Stomach smooth muscle (tissue), 2 donors: ENCODE results near the gene PRMT3.

ENCODE experiments used
- H3K27ac ChIP-seq: one replicate; pipeline ENCODE4 v1.7.0; 2013; ENCODE audit warnings: mild to moderate bottlenecking, low read length, inconsistent platforms
- H3K27me3 ChIP-seq, 2 donors: one replicate each; pipeline ENCODE4 v1.7.0; 2013; ENCODE audit warnings: low read length in 2 of 2; ENCODE audit not compliant: insufficient read depth in 2 of 2, control insufficient read depth in 1 of 2
- H3K36me3 ChIP-seq, 2 donors: one replicate each; pipeline ENCODE4 v1.7.0; 2013; ENCODE audit warnings: low read length in 2 of 2; ENCODE audit not compliant: control insufficient read depth in 2 of 2, insufficient read depth in 2 of 2
- H3K4me1 ChIP-seq: one replicate; pipeline ENCODE4 v1.7.0; 2013; ENCODE audit warnings: low read length; ENCODE audit not compliant: control insufficient read depth, insufficient read depth
- H3K4me3 ChIP-seq, 2 donors: one replicate each; pipeline ENCODE4 v1.7.0; 2013; ENCODE audit warnings: low read length in 2 of 2
- H3K9ac ChIP-seq, 2 donors: one replicate each; pipeline ENCODE4 v1.7.0; 2013; ENCODE audit warnings: low read length in 2 of 2, mild to moderate bottlenecking in 1 of 2
- H3K9me3 ChIP-seq, 2 donors: one replicate each; pipeline ENCODE4 v1.7.0; 2013; ENCODE audit warnings: low read length in 2 of 2; ENCODE audit not compliant: control insufficient read depth in 2 of 2
- donor health status: healthy.
- donor health status: Pancreatic carcinoma.

The PRMT3 gene

GRCh38 chr11:20511982-20512381 lies 124.5 kb downstream of the PRMT3 start:
- no peak overlapping the region for H3K9ac ChIP-seq
- H3K4me3 ChIP-seq = no peak overlapping the region
- H3K27me3 ChIP-seq = no peaks in the 10 kb centered on the region
- peaks cover 3 to 4% of the 10 kb centered on the region in 2 donors for H3K36me3 ChIP-seq
- H3K27ac ChIP-seq = no peak overlapping the region
- no peaks in the 10 kb centered on the region for H3K9me3 ChIP-seq
- no peaks in the 10 kb centered on the region for H3K4me1 ChIP-seq

GRCh38 chr11:20512869-20513268 lies 125.4 kb downstream of the PRMT3 start:
- H3K27ac ChIP-seq = no peak overlapping the region
- no peak overlapping the region for H3K4me3 ChIP-seq
- H3K36me3 ChIP-seq = peaks cover 3 to 4% of the 10 kb centered on the region in 2 donors
- no peaks in the 10 kb centered on the region for H3K9me3 ChIP-seq
- H3K9ac ChIP-seq = no peak overlapping the region
- no peaks in the 10 kb centered on the region for H3K4me1 ChIP-seq
- H3K27me3 ChIP-seq = peaks cover 0 to 3% of the 10 kb centered on the region in 2 donors

GRCh38 chr11:20518323-20518834 lies 130.9 kb downstream of the PRMT3 start:
- Histone ChIP-seq H3K4me1 (no peaks in the 10 kb centered on the region), H3K27ac (no peak overlapping the region), H3K27me3 (peaks cover 0 to 3% of the 10 kb centered on the region in 2 donors), H3K9me3 (no peaks in the 10 kb centered on the region), H3K4me3 (no peak overlapping the region), H3K9ac (no peak overlapping the region), H3K36me3 (no peaks in the 10 kb centered on the region)

GRCh38 chr11:20522536-20522935 lies 135.0 kb downstream of the PRMT3 start:
- H3K4me3 ChIP-seq = no peak overlapping the region
- peaks cover 0 to 2% of the 10 kb centered on the region in 2 donors for H3K27me3 ChIP-seq
- H3K9me3 ChIP-seq = no peaks in the 10 kb centered on the region
- H3K27ac ChIP-seq = no peak overlapping the region
- no peaks in the 10 kb centered on the region for H3K4me1 ChIP-seq
- H3K9ac ChIP-seq = no peak overlapping the region
- no peaks in the 10 kb centered on the region for H3K36me3 ChIP-seq

- Histone ChIP-seq H3K36me3 (no peaks in the 10 kb centered on the region), H3K9ac (no peak overlapping the region), H3K4me3 (no peak overlapping the region), H3K4me1 (no peaks in the 10 kb centered on the region), H3K27me3 (no peaks in the 10 kb centered on the region), H3K9me3 (no peaks in the 10 kb centered on the region), H3K27ac (no peak overlapping the region)
These were observed 142.2 kb downstream of the PRMT3 start for GRCh38 chr11:20529757-20530156.

GRCh38 chr11:20530942-20531703 lies 143.6 kb downstream of the PRMT3 start:
- no peaks in the 10 kb centered on the region for H3K36me3 ChIP-seq
- peaks cover 0 to 3% of the 10 kb centered on the region in 2 donors for H3K9me3 ChIP-seq
- H3K4me1 ChIP-seq = no peaks in the 10 kb centered on the region
- no peak overlapping the region for H3K9ac ChIP-seq
- no peaks in the 10 kb centered on the region for H3K27me3 ChIP-seq
- no peak overlapping the region for H3K27ac ChIP-seq
- H3K4me3 ChIP-seq = peak overlapping the region in 1 of 2 donors; percentile 34

GRCh38 chr11:20535271-20535881 lies 147.9 kb downstream of the PRMT3 start:
- H3K36me3 ChIP-seq = no peaks in the 10 kb centered on the region
- H3K4me1 ChIP-seq = no peaks in the 10 kb centered on the region
- H3K4me3 ChIP-seq = no peak overlapping the region
- H3K9me3 ChIP-seq = peaks cover 0 to 3% of the 10 kb centered on the region in 2 donors
- H3K27ac ChIP-seq = no peak overlapping the region
- no peak overlapping the region for H3K9ac ChIP-seq
- H3K27me3 ChIP-seq = no peaks in the 10 kb centered on the region

GRCh38 chr11:20536365-20536764 lies 148.8 kb downstream of the PRMT3 start:
- no peaks in the 10 kb centered on the region for H3K27me3 ChIP-seq
- H3K9ac ChIP-seq = no peak overlapping the region
- H3K4me1 ChIP-seq = no peaks in the 10 kb centered on the region
- no peak overlapping the region for H3K4me3 ChIP-seq
- H3K27ac ChIP-seq = no peak overlapping the region
- H3K9me3 ChIP-seq = peaks cover 0 to 3% of the 10 kb centered on the region in 2 donors
- H3K36me3 ChIP-seq = no peaks in the 10 kb centered on the region

GRCh38 chr11:20536784-20537183 lies 149.3 kb downstream of the PRMT3 start:
- Histone ChIP-seq H3K36me3 (no peaks in the 10 kb centered on the region), H3K9ac (no peak overlapping the region), H3K27ac (no peak overlapping the region)

GRCh38 chr11:20541503-20541902 lies 154.0 kb downstream of the PRMT3 start:
- no peaks in the 10 kb centered on the region for H3K36me3 ChIP-seq
- H3K4me3 ChIP-seq = no peak overlapping the region
- no peaks in the 10 kb centered on the region for H3K9me3 ChIP-seq
- H3K4me1 ChIP-seq = no peaks in the 10 kb centered on the region
- no peak overlapping the region for H3K27ac ChIP-seq
- no peaks in the 10 kb centered on the region for H3K27me3 ChIP-seq
- H3K9ac ChIP-seq = no peak overlapping the region

More at GRCh38 chr11:20536784-20537183, 149.3 kb downstream of the PRMT3 start:
- Histone ChIP-seq H3K4me3 (no peak overlapping the region), H3K9me3 (peaks cover 0 to 3% of the 10 kb centered on the region in 2 donors), H3K4me1 (no peaks in the 10 kb centered on the region), H3K27me3 (no peaks in the 10 kb centered on the region)
